ENCODE measurements around the gene CLSTN3. TPM values are rescaled to one million over a fixed set of nuclear protein-coding genes. Genes with fewer than 3 reads are reported as not detected.

Gene CLSTN3
- total RNA-seq, 2 donors from 2014 or later = 6.1 to 8.3 TPM

GRCh38 chr12:7117670-7118069 is 12.5 kb upstream of the CLSTN3 start:
- no peaks in the 10 kb centered on the region for H3K27me3 ChIP-seq
- no peaks in the 10 kb centered on the region for H3K9me3 ChIP-seq
- H3K4me1 ChIP-seq = peaks cover 0 to 11% of the 10 kb centered on the region in 2 donors
- H3K36me3 ChIP-seq = no peaks in the 10 kb centered on the region
- no peak for TF ChIP-seq CTCF (IDR thresholded peaks at IDR 0.05)
- no peak for DNase-seq (ENCODE audit: low spot score)
- no peak overlapping the region for H3K27ac ChIP-seq
- no peak overlapping the region for H3K4me3 ChIP-seq

GRCh38 chr12:7118881-7119280 is 11.3 kb upstream of the CLSTN3 start:
- H3K27me3 ChIP-seq = no peaks in the 10 kb centered on the region
- H3K4me3 ChIP-seq = no peak overlapping the region
- no peak for DNase-seq (ENCODE audit: low spot score)
- H3K9me3 ChIP-seq = no peaks in the 10 kb centered on the region
- no peaks in the 10 kb centered on the region for H3K36me3 ChIP-seq
- peaks cover 0 to 8% of the 10 kb centered on the region in 2 donors for H3K4me1 ChIP-seq
- H3K27ac ChIP-seq = no peak overlapping the region
- TF ChIP-seq CTCF (IDR thresholded peaks at IDR 0.05) = no peak

- no peak for TF ChIP-seq CTCF (IDR thresholded peaks at IDR 0.05)
- H3K4me3 ChIP-seq = no peak overlapping the region
- no peaks in the 10 kb centered on the region for H3K27me3 ChIP-seq
- no peak for DNase-seq (ENCODE audit: low spot score)
- peaks cover 0 to 8% of the 10 kb centered on the region in 2 donors for H3K4me1 ChIP-seq
- H3K27ac ChIP-seq = no peak overlapping the region
- H3K9me3 ChIP-seq = no peaks in the 10 kb centered on the region
- no peaks in the 10 kb centered on the region for H3K36me3 ChIP-seq
These were observed 10.0 kb upstream of the CLSTN3 start for GRCh38 chr12:7120166-7120565.

- no peak for DNase-seq (ENCODE audit: low spot score)
- Histone ChIP-seq H3K27me3 (no peaks in the 10 kb centered on the region), H3K4me1 (peaks cover 0 to 8% of the 10 kb centered on the region in 2 donors), H3K4me3 (no peak overlapping the region), H3K9me3 (no peaks in the 10 kb centered on the region), H3K27ac (no peak overlapping the region), H3K36me3 (no peaks in the 10 kb centered on the region)
- no peak for TF ChIP-seq CTCF (IDR thresholded peaks at IDR 0.05)
These were observed 8.8 kb upstream of the CLSTN3 start for GRCh38 chr12:7121324-7121723.

GRCh38 chr12:7122811-7123769 is 7.1 kb upstream of the CLSTN3 start:
- no peak for TF ChIP-seq CTCF (IDR thresholded peaks at IDR 0.05)
- H3K27me3 ChIP-seq = no peaks in the 10 kb centered on the region
- H3K9me3 ChIP-seq = no peaks in the 10 kb centered on the region
- peaks cover 0 to 8% of the 10 kb centered on the region in 2 donors for H3K4me1 ChIP-seq
- no peak for DNase-seq (ENCODE audit: low spot score)
- no peak overlapping the region for H3K27ac ChIP-seq
- H3K4me3 ChIP-seq = no peak overlapping the region
- no peaks in the 10 kb centered on the region for H3K36me3 ChIP-seq
